K562 (cell line): Measurements from ENCODE around the gene CTSV. TPM values are rescaled to one million over a fixed set of nuclear protein-coding genes. Genes with fewer than 3 reads are reported as not detected.

ENCODE experiments used
- ATAC-seq: fragments of 200-7000 bp; cut with Tn5 transposase; 3 replicates; pipeline ENCODE4 v1.9.1; 2020; ENCODE audit warnings: moderate library complexity
- BruUV-seq: library from RNA; stranded (reverse); fragments of 400-500 nt; replicated peaks from 2 replicates; lab custom pipeline; 2021; lab: Mats Ljungman, UMichigan
- CTCF ChIA-PET: fragments of 300-600 bp; formaldehyde crosslinking; extraction: SDS; loops from one replicate; lab custom pipeline; 2021; ENCODE audit warnings: low intra/inter-chr PET ratio; lab: Yijun Ruan, JAX
- POLR2A ChIA-PET: fragments of 300-600, 350-650 bp; sonication (Branson Sonifier 250); formaldehyde crosslinking; extraction: SDS; loops from one replicate; lab custom pipeline; 2021; ENCODE audit warnings: antibody characterized with exemption, inconsistent platforms; lab: Yijun Ruan, JAX
- DNase-seq, 4 experiments: peaks; one replicate each; pipeline versions ENCODE4 v3.0.0 to v3.0.0-alpha.2; 2011 to 2018; ENCODE audit warnings: low spot score in 3 of 4, mixed read lengths in 3 of 4; ENCODE audit errors: extremely low read depth in 1 of 4
- FAIRE-seq: peaks from 2 replicates; lab custom pipeline; 2011; peaks lifted over from hg19 to GRCh38; lab: Jason Lieb, UNC
- H2AFZ ChIP-seq: 2 replicates; pipeline ENCODE4 v1.6.0; 2011; ENCODE audit warnings: low read depth, low read length, control low read depth, inconsistent platforms
- H3K27ac ChIP-seq: fragments of 200-600 bp; 3 replicates; pipeline ENCODE4 v1.8.0; 2011; ENCODE audit warnings: low read depth, mild to moderate bottlenecking, control low read depth, inconsistent platforms, low read length, moderate library complexity, mixed read lengths; ENCODE audit errors: extremely low read depth
- H3K27me3 ChIP-seq, 2 experiments: fragments of 300-600 bp in 1 of 2; 2 replicates in 1 of 2; 3 replicates in 1 of 2; pipeline versions ENCODE4 v1.6.0 to v1.8.0; 2011; ENCODE audit warnings: inconsistent platforms in 2 of 2, low read length in 2 of 2, mild to moderate bottlenecking in 1 of 2, mixed read lengths in 1 of 2, moderate library complexity in 1 of 2; ENCODE audit not compliant: control insufficient read depth in 2 of 2, insufficient read depth in 2 of 2
- H3K36me3 ChIP-seq: fragments of 300-600 bp; 3 replicates; pipeline ENCODE4 v1.8.0; 2011; ENCODE audit warnings: mild to moderate bottlenecking, low read length, inconsistent platforms; ENCODE audit not compliant: control insufficient read depth, insufficient read depth
- H3K4me1 ChIP-seq, 2 experiments: fragments of 200-600 bp in 1 of 2; replicated peaks in 1 of 2; 2 replicates in 1 of 2; 3 replicates in 1 of 2; pipeline versions ENCODE4 v1.5.1 to v1.8.0; 2011; ENCODE audit warnings: inconsistent platforms in 2 of 2, low read length in 2 of 2, mild to moderate bottlenecking in 1 of 2, mixed read lengths in 1 of 2, moderate library complexity in 1 of 2; ENCODE audit not compliant: control insufficient read depth in 2 of 2, insufficient read depth in 2 of 2
- H3K4me2 ChIP-seq: 2 replicates; pipeline ENCODE4 v1.6.1; 2011; ENCODE audit warnings: low read length, control low read depth, inconsistent platforms, mixed read lengths; ENCODE audit not compliant: insufficient read depth
- H3K4me3 ChIP-seq: fragments of 200-600 bp; sonication (generic), shearing (Covaris generic); 2 replicates; pipeline ENCODE4 v1.5.1; 2016; ENCODE audit warnings: control low read depth, inconsistent platforms
- H3K79me2 ChIP-seq: fragments of 200-600 bp; 3 replicates; pipeline ENCODE4 v1.8.0; 2011; ENCODE audit warnings: low read length, inconsistent platforms; ENCODE audit not compliant: control insufficient read depth, insufficient read depth
- H3K9ac ChIP-seq, 2 experiments: 2 replicates each; pipeline versions ENCODE4 v1.6.0 to v1.6.1; 2011; ENCODE audit warnings: low read depth in 2 of 2, low read length in 2 of 2, control low read depth in 1 of 2, inconsistent platforms in 1 of 2, mild to moderate bottlenecking in 1 of 2, mixed read lengths in 1 of 2; ENCODE audit not compliant: insufficient read depth in 1 of 2
- H3K9me1 ChIP-seq: one replicate; pipeline ENCODE4 v1.6.0; 2011; ENCODE audit warnings: inconsistent platforms, mild to moderate bottlenecking, low read length, moderate library complexity; ENCODE audit not compliant: control insufficient read depth, insufficient read depth
- H3K9me3 ChIP-seq: replicated peaks from 2 replicates; pipeline ENCODE4 v1.5.1; 2011; ENCODE audit warnings: low read depth, low read length, inconsistent platforms; ENCODE audit not compliant: control insufficient read depth, insufficient read depth
- H4K20me1 ChIP-seq: replicated peaks from 2 replicates; pipeline ENCODE4 v1.6.1; 2011; ENCODE audit warnings: low read length, inconsistent platforms, mixed read lengths; ENCODE audit not compliant: control insufficient read depth, insufficient read depth
- HOXB6 ChIP-seq: fragments of 250-450 bp; sonication (Bioruptor Pico); IDR thresholded peaks from 2 replicates; pipeline ENCODE4 v1.5.1; 2022; ENCODE audit warnings: mild to moderate bottlenecking, borderline replicate concordance
- MAFK ChIP-seq: IDR thresholded peaks from 2 replicates; pipeline ENCODE4 v1.6.1; 2011; ENCODE audit warnings: low read length, improper control_type of control experiment
- NFIC ChIP-seq: fragments of 450-650 bp; IDR thresholded peaks from 2 replicates; pipeline ENCODE4 v1.6.1; 2017; ENCODE audit warnings: mild to moderate bottlenecking, inconsistent platforms
- NR2C1 ChIP-seq, 2 experiments: fragments of 450-650 bp; IDR thresholded peaks; 2 replicates each; pipeline ENCODE4 v1.6.1; 2017; ENCODE audit warnings: mild to moderate bottlenecking in 2 of 2, antibody characterized with exemption in 1 of 2, inconsistent platforms in 1 of 2, missing compliant biosample characterization in 1 of 2, missing genetic modification characterization in 1 of 2
- RFX5 ChIP-seq: IDR thresholded peaks from 2 replicates; pipeline ENCODE4 v1.6.1; 2011; ENCODE audit warnings: low read depth, mild to moderate bottlenecking, improper control_type of control experiment, low read length
- ZNF766 ChIP-seq: fragments of 200-800 bp; sonication (Bioruptor generic); conservative IDR thresholded peaks from 2 replicates; pipeline ENCODE4 v1.6.1; 2016; ENCODE audit warnings: missing genetic modification characterization, missing compliant biosample characterization
- WGBS: fragments of 100-300 bp; shearing (Covaris generic); methylation state at CpG from one replicate; pipeline ENCODE4 v1.1.6; 2016; ENCODE audit warnings: low coverage, mixed read lengths; ENCODE audit not compliant: insufficient coverage; ENCODE audit errors: missing lambda C conversion rate; 5-methylcytosine and 5-hydroxymethylcytosine counted together
- in situ Hi-C: fragments of 300-500 bp; cut with MboI; formaldehyde crosslinking; loops from 4 replicates; pipeline ENCODE4 v1.15.0; 2018; ENCODE audit warnings: inconsistent platforms, mixed read lengths
- intact Hi-C: fragments of 100-400 bp; cut with micrococcal nuclease; formaldehyde crosslinking; loops from 2 replicates; pipeline ENCODE4 v1.14.2; 2022
- polyA plus RNA-seq, 8 experiments: library from polyadenylated mRNA; depleted of rRNA in 4 of 8; stranded (reverse) in 5 of 8; unstranded in 3 of 8; fragments of >200 nt; fragmentation: Nextera tagmentation in 2 of 8; fragmentation: Illumina TruSeq in 1 of 8; extraction: Ambion mirVana in 2 of 8; extraction: Trizol in 1 of 8; gene quantifications; 2 replicates each; pipeline versions ENCODE4 v1.2.1 to v1.2.3, GENCODE V29; 2011 to 2014; ENCODE audit warnings: inconsistent platforms in 1 of 8, missing spikeins in 1 of 8
- total RNA-seq, 7 experiments: library from RNA; depleted of rRNA in 6 of 7; stranded (reverse); fragments of >200 nt in 6 of 7; fragmentation: Illumina TruSeq in 2 of 7; extraction: Trizol in 2 of 7; gene quantifications; 2 replicates each; pipeline versions ENCODE4 v1.2.1 to v1.2.3, GENCODE V29; 2011 to 2021; ENCODE audit warnings: low replicate concordance in 1 of 7
- TF ChIP-seq, protein P1 (sequence below): fragments of 450-650 bp; formaldehyde crosslinking; IDR thresholded peaks from 2 replicates; pipeline ENCODE4 v1.4.0; 2022; ENCODE audit warnings: mild to moderate bottlenecking, moderate library complexity

The CTSV gene
- total and polyA plus RNA-seq, 9 of the 15 experiments (the other 6 are each of a cell fraction or from before 2014, with no cell fraction given), result 0.06 to 0.39 (median 0.16) TPM; not detected in 3

- WGBS, result 3% methylated on average over 2 of the region's 2 CpGs
- in situ Hi-C loops, result no loop called here
- no TSS peak for BruUV-seq
- no peak for FAIRE-seq
- no peak overlapping the region for H3K9ac ChIP-seq
- ChIA-PET CTCF (no interaction called here), POLR2A (no interaction called here)
- no peak for DNase-seq
- H3K4me1 ChIP-seq, result no peaks in the 10 kb centered on the region
- no peaks in the 10 kb centered on the region; the same call in 1 of the 2 replicates for H3K9me3 ChIP-seq
- peaks cover 12 to 30% of the 10 kb centered on the region in 2 experiments for H3K27me3 ChIP-seq
- H3K36me3 ChIP-seq, result no peaks in the 10 kb centered on the region
- no peak overlapping the region for H3K27ac ChIP-seq
- H4K20me1 ChIP-seq, result no peaks in the 10 kb centered on the region
- no peak for ATAC-seq
- no peak overlapping the region for H2AFZ ChIP-seq
- no peak for TF ChIP-seq RFX5
- no peak for TF ChIP-seq NR2C1 (IDR thresholded peaks at IDR 0.05)
- TF ChIP-seq NR2C1 (tag; IDR thresholded peaks at IDR 0.05), result no peak
- no peak for TF ChIP-seq ZNF766
- TF ChIP-seq HOXB6 (CRISPR knock-in tag), result no peak
- TF ChIP-seq, protein P1, sequence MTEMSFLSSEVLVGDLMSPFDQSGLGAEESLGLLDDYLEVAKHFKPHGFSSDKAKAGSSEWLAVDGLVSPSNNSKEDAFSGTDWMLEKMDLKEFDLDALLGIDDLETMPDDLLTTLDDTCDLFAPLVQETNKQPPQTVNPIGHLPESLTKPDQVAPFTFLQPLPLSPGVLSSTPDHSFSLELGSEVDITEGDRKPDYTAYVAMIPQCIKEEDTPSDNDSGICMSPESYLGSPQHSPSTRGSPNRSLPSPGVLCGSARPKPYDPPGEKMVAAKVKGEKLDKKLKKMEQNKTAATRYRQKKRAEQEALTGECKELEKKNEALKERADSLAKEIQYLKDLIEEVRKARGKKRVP (CRISPR knock-in tag), result no peak
- TF ChIP-seq MAFK, result no peak
- no peak for TF ChIP-seq NFIC
- TF ChIP-seq, all 486 proteins: peak for 0
- Histone ChIP-seq H3K4me3 (no peak overlapping the region), H3K4me2 (no peak overlapping the region), H3K79me2 (no peaks in the 10 kb centered on the region), H3K9me1 (no peaks in the 10 kb centered on the region)
- intact Hi-C loops, result no loop called here
Observed at GRCh38 chr9:97052735-97053134, 13.8 kb upstream of the CTSV start.
